H4 (cell line): ENCODE measurements around the gene MAPKBP1. TPM values are rescaled to one million over a fixed set of nuclear protein-coding genes. Genes with fewer than 3 reads are reported as not detected.

Experiments used
- DNase-seq: peaks from one replicate; pipeline ENCODE4 v3.0.0-alpha.2; 2015; ENCODE audit warnings: low spot score
- total RNA-seq: library from RNA; depleted of rRNA; stranded (reverse); fragments of >200 nt; shearing (Covaris generic); gene quantifications from 2 replicates; pipeline ENCODE4 v1.2.3, GENCODE V29; 2014

The MAPKBP1 gene
- total RNA-seq, 1 experiment from 2014 or later: 4.1 TPM

GRCh38 chr15:41782371-41783282 lies 8.3 kb downstream of the MAPKBP1 start:
- no peak for DNase-seq

DNA sequence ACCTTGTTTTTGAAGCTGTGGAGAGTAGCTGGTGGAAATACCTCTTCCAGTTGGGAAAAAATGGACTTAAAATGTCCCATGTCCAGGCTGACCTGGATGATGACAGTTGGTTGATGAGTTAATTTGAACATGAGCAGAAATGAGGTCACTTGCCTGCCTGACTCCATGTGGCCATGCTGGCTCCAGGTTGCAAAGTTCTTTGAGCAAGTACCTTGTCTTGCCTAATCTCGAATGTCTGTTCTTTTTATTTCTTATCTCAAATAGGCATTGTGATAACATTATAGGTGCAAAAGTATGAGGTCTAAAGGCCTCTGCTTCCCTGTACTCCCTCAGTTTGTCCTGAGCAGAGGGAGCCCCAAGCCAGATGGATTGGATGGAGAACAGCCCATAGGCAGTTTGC lies 9.0 kb downstream of the MAPKBP1 start:
- DNase-seq: no peak

- DNase-seq: no peak
Observed at GRCh38 chr15:41788262-41788661, 14.0 kb downstream of the MAPKBP1 start.

- no peak for DNase-seq
Observed at GRCh38 chr15:41789236-41789635, 15.0 kb downstream of the MAPKBP1 start.

DNA sequence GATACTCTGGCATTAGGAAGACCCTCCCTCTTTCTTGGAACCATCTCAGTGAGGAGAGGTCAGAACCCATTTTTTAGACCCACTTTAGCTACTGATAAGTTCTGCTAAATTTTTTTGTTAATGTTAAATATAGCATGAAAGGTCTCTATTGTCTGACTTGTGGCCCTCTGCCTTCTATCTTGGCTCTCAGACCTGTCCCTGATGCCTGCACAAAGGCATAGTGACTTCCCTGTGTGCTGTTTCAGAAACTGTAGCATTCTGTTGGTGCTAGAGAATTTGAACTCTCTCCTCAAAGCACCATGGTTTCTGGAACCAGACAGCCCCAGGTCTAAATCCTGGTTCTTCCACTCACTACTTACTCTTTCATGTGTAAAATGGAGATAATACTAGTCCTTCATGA lies 15.4 kb downstream of the MAPKBP1 start:
- DNase-seq: no peak

DNA sequence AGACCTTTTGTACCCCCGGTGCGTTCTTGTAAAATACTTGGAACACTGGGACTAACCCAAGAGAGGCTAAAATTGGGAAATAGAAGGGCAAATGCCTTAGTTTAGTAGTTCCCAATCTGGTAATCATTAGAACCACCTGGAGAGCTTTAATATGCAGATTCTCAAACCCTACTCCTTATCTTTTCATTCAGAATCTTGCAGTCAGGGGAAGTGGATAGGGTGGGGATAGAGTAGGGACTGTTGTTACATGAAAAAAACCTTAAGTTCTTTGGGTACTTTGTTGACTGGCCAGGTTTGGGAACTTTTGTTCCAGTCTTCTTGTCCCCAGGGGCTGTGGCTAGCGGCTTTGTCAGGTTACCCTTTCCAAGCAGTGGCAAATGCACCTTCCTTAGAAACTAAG lies 15.9 kb downstream of the MAPKBP1 start:
- no peak for DNase-seq

DNA sequence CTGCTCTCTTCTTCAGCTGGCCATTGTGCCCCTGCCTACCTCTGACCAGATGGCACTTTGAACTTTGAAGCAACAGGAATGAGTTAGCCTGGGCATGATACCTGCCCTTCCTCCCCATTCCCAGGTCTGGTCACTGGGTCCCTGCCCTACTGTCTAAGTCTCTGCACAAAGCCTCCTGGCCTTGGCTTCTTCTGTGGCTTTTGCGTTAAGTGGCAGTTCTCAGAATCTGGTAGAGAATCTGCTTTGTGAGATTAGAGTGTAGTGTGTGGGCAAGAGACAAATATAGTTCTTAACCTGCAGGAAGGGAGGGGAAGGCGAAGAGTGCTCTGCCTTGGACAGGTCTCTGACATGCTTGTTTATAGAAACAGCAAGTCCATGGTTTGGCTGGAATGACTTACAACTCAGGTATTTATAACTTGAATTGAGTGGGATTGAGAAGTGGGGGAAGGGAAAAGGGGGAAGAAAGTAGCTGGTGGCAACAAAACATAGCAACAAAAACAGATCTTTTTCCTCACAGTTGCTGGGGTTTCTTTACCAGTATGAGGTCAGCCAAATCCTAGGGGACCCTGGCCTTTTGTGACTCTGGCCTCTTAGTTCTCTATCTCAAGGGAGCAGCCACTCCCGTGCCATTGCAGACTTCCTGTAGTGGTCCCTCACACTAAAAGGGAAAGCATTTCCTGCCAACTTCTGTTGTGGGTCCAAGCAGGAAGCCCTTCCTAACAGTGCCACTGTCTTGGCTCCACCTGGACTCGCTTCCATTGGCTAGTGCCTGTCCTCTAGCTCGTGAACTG lies 16.7 kb downstream of the MAPKBP1 start:
- DNase-seq: peak; percentile 54

- no peak for DNase-seq
Observed at GRCh38 chr15:41791547-41791937, 17.3 kb downstream of the MAPKBP1 start.

- no peak for DNase-seq
Observed at GRCh38 chr15:41792000-41792637, 17.8 kb downstream of the MAPKBP1 start.

DNA sequence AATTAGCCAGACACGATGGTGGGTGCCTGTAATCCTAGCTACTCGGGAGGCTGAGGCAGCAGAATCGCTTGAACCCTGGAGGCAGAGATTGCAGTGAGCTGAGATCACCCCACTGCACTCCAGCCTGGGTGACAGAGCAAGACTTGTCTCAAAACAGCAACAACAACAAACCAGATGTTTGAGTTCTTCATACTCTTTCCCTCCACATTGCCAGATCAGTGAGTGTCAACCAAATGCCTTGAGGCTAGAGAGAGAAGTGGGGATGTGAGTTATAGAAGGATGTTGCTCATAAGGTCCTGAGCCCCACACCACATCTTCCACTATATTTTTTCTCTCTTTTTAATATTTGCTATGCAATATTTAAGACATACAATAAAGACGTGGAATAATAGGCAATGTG lies 19.8 kb downstream of the MAPKBP1 start:
- DNase-seq: no peak

DNA sequence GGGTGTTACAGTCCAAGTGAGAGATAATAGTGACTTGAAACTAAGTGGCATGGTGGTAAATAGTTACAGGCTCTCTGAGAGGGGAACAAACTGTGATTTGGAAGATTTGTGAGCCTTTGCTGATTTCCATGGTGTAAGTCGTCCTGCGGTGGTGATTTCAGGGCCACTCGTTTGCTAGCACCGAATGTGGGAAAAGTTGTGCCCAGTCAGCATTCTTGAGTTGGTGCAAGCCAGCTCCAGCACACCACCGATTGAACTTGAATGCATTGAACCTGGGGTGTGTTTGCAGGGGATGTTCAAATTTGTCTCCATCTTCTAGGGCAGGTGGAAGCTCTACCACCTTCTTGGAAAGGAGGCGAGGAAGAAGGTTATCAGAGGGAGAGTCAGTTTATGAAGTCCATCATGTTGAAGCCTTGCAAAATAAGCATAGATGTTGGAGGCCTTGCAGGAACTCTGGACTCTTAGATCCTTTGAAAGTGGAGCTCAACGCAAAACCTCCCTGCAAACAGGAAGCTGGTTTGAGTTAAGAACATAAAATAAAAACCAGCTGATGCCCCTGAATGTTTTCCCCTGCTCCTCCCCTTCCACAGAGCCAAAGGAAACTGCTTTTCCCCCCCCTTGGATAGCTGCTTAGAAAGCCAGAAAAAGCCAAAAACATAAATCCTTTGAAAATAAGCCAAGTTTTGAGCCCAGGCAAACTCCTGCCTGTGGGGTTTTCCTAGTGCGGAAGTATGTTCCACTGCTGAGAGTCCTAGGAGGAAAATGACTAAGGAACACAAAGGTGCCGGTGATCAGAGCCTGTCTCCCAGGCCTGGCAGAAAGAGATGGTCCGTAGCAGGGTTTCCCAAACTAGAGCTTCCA lies 21.9 kb downstream of the MAPKBP1 start:
- DNase-seq: no peak

GRCh38 chr15:41797201-41797944 lies 23.1 kb downstream of the MAPKBP1 start:
- no peak for DNase-seq

- DNase-seq: no peak
Observed at GRCh38 chr15:41798607-41799487, 24.6 kb downstream of the MAPKBP1 start.

- no peak for DNase-seq
Observed at GRCh38 chr15:41799488-41799805, 25.2 kb downstream of the MAPKBP1 start.

GRCh38 chr15:41801185-41801584 lies 26.9 kb downstream of the MAPKBP1 start:
- no peak for DNase-seq

GRCh38 chr15:41801850-41802455 lies 27.7 kb downstream of the MAPKBP1 start:
- no peak for DNase-seq

GRCh38 chr15:41804361-41804760 lies 30.1 kb downstream of the MAPKBP1 start:
- no peak for DNase-seq

DNA sequence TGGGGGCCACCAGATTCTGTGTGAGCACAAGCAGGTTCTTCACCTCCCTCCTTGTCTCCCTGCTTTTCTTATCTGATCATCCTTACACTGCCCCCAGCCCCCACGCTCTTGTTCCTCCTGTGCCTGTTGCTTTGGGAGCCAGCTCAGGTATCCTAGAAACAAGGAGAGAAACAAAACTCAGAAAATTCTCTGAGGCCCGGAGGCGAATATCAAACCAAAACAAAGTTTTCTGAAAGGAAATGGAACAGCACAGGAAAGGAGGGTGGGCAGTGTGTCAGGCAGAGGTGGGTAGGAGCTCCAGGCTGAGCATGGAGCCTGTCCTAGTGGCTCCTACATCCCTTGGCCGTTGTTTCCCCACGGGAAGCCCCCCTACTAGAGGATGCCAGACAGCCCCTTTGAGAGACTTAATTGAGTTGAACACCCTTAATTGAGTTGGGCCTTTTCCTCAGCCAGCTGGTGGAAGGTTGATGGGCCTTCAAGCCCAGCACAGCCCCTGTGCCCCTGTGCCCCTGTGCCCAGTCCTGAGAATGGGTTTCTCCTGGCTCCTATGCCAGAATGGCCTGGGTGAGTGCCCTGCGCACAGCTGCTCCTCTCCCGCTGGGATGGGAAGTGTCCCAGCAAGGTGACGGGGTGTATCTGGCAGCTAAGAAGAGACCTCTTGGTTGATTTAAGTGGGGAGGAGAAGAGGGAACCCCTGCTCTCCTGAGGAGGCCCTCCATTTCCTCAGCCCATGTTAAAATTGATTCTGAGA lies 30.8 kb downstream of the MAPKBP1 start:
- no peak for DNase-seq

DNA sequence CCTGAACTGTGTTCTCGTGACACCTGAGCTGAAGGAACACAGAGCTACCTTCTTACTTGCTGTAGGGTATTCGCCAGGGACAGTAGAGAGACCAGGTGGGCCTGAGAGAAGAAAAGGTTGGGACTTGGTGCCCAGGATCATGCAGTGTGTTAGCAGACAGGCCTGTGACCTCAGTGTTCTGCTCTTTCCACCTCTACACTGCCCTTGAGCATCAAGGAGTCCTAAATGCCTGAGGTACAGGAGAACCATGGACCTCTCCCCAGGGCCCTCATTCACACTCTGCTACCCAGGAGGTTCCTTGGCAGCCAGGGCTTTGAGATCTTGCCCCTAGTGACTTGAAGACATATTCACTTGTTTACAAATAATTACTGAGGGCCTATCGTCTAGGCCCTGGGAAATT lies 31.4 kb downstream of the MAPKBP1 start:
- DNase-seq: no peak
